ENCODE results near the gene LMCD1.

Gene LMCD1

GRCh38 chr3:8505621-8506020, 4.0 kb downstream of the LMCD1 start:
- no peak for DNase-seq (ENCODE audit: low read depth in 2 of 2)

GRCh38 chr3:8506571-8507061, 5.0 kb downstream of the LMCD1 start:
- DNase-seq (ENCODE audit: low read depth in 2 of 2) = no peak

- DNase-seq (ENCODE audit: low read depth in 2 of 2) = no peak
Observed at GRCh38 chr3:8507496-8507895, 5.9 kb downstream of the LMCD1 start.

GRCh38 chr3:8509961-8510360, 8.3 kb downstream of the LMCD1 start:
- DNase-seq (ENCODE audit: low read depth in 2 of 2) = no peak

GRCh38 chr3:8512234-8512633, 10.6 kb downstream of the LMCD1 start:
- DNase-seq (ENCODE audit: low read depth in 2 of 2) = no peak

GRCh38 chr3:8516047-8516661, 14.5 kb downstream of the LMCD1 start:
- no peak for DNase-seq (ENCODE audit: low read depth in 2 of 2)

GRCh38 chr3:8516783-8517182, 15.2 kb downstream of the LMCD1 start:
- DNase-seq (ENCODE audit: low read depth in 2 of 2) = no peak

GRCh38 chr3:8517487-8517886, 15.9 kb downstream of the LMCD1 start:
- DNase-seq (ENCODE audit: low read depth in 2 of 2) = no peak

- DNase-seq (ENCODE audit: low read depth in 2 of 2) = no peak
Observed at GRCh38 chr3:8518138-8518537, 16.5 kb downstream of the LMCD1 start.

- no peak for DNase-seq (ENCODE audit: low read depth in 2 of 2)
Observed at GRCh38 chr3:8519156-8519555, 17.5 kb downstream of the LMCD1 start.

- DNase-seq (ENCODE audit: low read depth in 2 of 2) = no peak
Observed at GRCh38 chr3:8519774-8520448, 18.3 kb downstream of the LMCD1 start.

GRCh38 chr3:8520816-8521403, 19.3 kb downstream of the LMCD1 start:
- DNase-seq (ENCODE audit: low read depth in 2 of 2) = no peak

- no peak for DNase-seq (ENCODE audit: low read depth in 2 of 2)
Observed at GRCh38 chr3:8523041-8523440, 21.4 kb downstream of the LMCD1 start.

GRCh38 chr3:8524249-8524648, 22.6 kb downstream of the LMCD1 start:
- DNase-seq (ENCODE audit: low read depth in 2 of 2) = no peak

- DNase-seq (ENCODE audit: low read depth in 2 of 2) = no peak
Observed at GRCh38 chr3:8524656-8525399, 23.2 kb downstream of the LMCD1 start.

- no peak for DNase-seq (ENCODE audit: low read depth in 2 of 2)
Observed at GRCh38 chr3:8525893-8526292, 24.3 kb downstream of the LMCD1 start.

- no peak for DNase-seq (ENCODE audit: low read depth in 2 of 2)
Observed at GRCh38 chr3:8529181-8529637, 27.6 kb downstream of the LMCD1 start.

- DNase-seq (ENCODE audit: low read depth in 2 of 2) = no peak
Observed at GRCh38 chr3:8529738-8530525, 28.3 kb downstream of the LMCD1 start.

- no peak for DNase-seq (ENCODE audit: low read depth in 2 of 2)
Observed at GRCh38 chr3:8530581-8530980, 29.0 kb downstream of the LMCD1 start.

- no peak for DNase-seq (ENCODE audit: low read depth in 2 of 2)
Observed at GRCh38 chr3:8532251-8532871, 30.7 kb downstream of the LMCD1 start.

Data from activated CD8-positive, alpha-beta memory T cell treated with anti-CD3 and anti-CD28 coated beads for 4 hours (primary cell).